Esophagus (tissue), 2 donors: ENCODE measurements around the gene NXPH3. TPM values are rescaled to one million over a fixed set of nuclear protein-coding genes. Genes with fewer than 3 reads are reported as not detected.

ENCODE experiments used
- H3K27ac ChIP-seq, 2 donors: one replicate each; pipeline ENCODE4 v1.5.1; 2013; ENCODE audit warnings: low read depth in 2 of 2, mild to moderate bottlenecking in 2 of 2, inconsistent platforms in 1 of 2, low read length in 1 of 2, moderate library complexity in 1 of 2
- H3K27me3 ChIP-seq, 2 donors: one replicate each; pipeline ENCODE4 v1.6.1; 2013; ENCODE audit warnings: low read length in 2 of 2, control low read depth in 1 of 2, mild to moderate bottlenecking in 1 of 2; ENCODE audit not compliant: insufficient read depth in 2 of 2, control insufficient read depth in 1 of 2
- H3K36me3 ChIP-seq, 2 donors: one replicate each; pipeline ENCODE4 v1.6.1; 2013; ENCODE audit warnings: low read length in 1 of 2; ENCODE audit not compliant: control insufficient read depth in 2 of 2, insufficient read depth in 2 of 2
- H3K4me1 ChIP-seq, 2 donors: one replicate each; pipeline ENCODE4 v1.6.1; 2013; ENCODE audit warnings: low read length in 1 of 2; ENCODE audit not compliant: control insufficient read depth in 2 of 2, insufficient read depth in 2 of 2
- H3K4me3 ChIP-seq, 2 donors: one replicate each; pipeline ENCODE4 v1.5.1; 2013; ENCODE audit warnings: low read length in 2 of 2, mild to moderate bottlenecking in 2 of 2, low read depth in 1 of 2, moderate library complexity in 1 of 2
- H3K9me3 ChIP-seq, 2 donors: one replicate each; pipeline ENCODE4 v1.6.1; 2013; ENCODE audit warnings: mild to moderate bottlenecking in 2 of 2, low read depth in 1 of 2, low read length in 1 of 2, moderate library complexity in 1 of 2; ENCODE audit not compliant: control insufficient read depth in 2 of 2, insufficient read depth in 1 of 2
- WGBS, 2 donors: extraction: QIAGEN DNeasy Blood & Tissue Kit; methylation state at CpG; one replicate each; pipeline ENCODE4 v1.1.7; 2013; 5-methylcytosine and 5-hydroxymethylcytosine counted together
- polyA plus RNA-seq, 2 donors: library from polyadenylated mRNA; stranded (reverse); fragments of 200-250 nt; gene quantifications; one replicate each; pipeline ENCODE4 v1.2.3, GENCODE V29; 2013
- donor health status: healthy with polysubstance abuse.
- donor health status: Bipolar disorder and iron deficiency.

The NXPH3 gene
- polyA plus RNA-seq, 2 donors = 0.69 to 2.2 TPM

GRCh38 chr17:49616601-49617131 lies 41.0 kb downstream of the NXPH3 start:
- no peaks in the 10 kb centered on the region for H3K4me1 ChIP-seq
- peaks cover 10 to 14% of the 10 kb centered on the region in 2 donors for H3K36me3 ChIP-seq
- peak overlapping the region; percentile 59 to 76 for H3K27ac ChIP-seq
- no peaks in the 10 kb centered on the region for H3K9me3 ChIP-seq
- H3K27me3 ChIP-seq = no peaks in the 10 kb centered on the region
- H3K4me3 ChIP-seq = no peak overlapping the region
- WGBS, 2 donors = 31 to 34% methylated on average over 10 of the region's 10 CpGs

DNA sequence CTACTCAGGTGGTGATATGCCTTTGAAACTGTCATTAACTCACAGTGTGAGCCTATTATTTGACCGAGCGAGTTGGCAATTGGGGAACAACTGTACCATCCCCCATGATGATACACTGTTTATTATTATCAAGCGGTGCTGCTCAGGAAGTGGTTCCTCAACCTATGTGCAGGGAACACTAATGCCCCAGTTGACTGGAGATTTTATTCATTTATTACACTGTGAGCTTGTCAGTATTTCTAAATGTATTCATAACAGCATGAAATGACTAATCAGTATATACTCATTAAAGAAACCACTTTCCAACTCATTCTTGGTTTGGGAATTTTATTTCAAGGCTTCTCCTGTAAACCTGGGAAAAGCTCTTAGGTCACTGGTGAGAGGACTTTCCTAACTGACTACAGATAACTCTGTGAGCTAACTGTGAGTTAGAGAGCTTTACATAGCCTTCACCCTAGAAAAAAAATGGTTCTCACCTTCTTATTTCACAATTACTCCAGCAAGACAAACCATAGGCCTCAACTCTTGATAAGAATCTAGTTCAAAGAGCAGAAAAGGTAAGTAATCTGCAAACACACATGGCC lies 42.4 kb downstream of the NXPH3 start:
- peak overlapping the region in 1 of 2 donors; percentile 21 for H3K27ac ChIP-seq
- H3K27me3 ChIP-seq = no peaks in the 10 kb centered on the region
- H3K4me3 ChIP-seq = no peak overlapping the region
- no peaks in the 10 kb centered on the region for H3K9me3 ChIP-seq
- peaks cover 10 to 14% of the 10 kb centered on the region in 2 donors for H3K36me3 ChIP-seq
- no peaks in the 10 kb centered on the region for H3K4me1 ChIP-seq
- 73 to 78% methylated on average over 3 of the region's 3 CpGs for WGBS, 2 donors

DNA sequence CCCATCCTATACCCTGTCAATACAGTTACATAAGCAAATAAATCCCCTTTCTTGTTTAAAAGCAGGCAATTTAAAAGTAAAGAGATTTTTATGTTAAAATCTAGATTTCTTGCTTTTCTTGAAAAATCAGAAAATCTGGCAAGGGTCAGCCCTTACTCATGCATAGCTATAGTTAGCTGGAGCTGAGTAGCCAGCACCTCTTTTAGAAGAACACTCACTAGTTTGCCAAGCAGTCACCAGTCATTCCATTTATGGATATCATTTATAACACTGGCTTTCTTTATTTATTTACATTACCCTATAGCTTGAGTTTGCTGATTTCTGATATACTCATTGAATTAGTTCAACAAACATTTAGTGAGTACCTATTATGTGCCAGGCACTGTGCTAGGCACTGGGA lies 45.7 kb downstream of the NXPH3 start:
- Histone ChIP-seq H3K27ac (no peak overlapping the region), H3K27me3 (no peaks in the 10 kb centered on the region), H3K4me3 (no peak overlapping the region), H3K9me3 (no peaks in the 10 kb centered on the region), H3K4me1 (no peaks in the 10 kb centered on the region), H3K36me3 (peaks cover 8 to 10% of the 10 kb centered on the region in 2 donors)

DNA sequence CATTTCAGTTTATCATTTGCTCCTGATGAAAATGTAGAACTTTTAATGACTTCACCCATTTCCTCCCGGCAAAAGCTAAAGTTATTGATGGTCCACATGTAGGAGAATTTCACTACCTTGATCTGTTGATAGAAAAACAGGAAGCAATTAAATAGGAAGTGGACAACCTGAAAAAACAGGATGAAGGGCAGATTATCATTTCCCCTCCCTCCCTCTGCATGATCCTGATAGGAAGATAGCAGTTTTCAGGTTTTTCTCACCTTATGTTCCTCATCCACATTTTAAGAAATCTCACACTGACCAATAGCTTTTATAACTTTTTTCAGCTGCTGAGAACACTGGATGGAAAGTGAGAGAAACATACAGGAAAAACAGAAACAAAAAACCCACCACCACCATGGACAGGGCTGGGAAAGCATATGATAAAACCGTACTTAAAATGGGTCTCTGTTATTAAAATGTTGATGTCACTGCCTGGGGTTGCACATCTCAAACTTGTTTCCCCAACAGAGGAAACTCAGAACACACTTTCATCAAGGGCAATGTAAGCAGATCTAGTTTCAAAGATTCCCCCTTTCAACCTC lies 46.4 kb downstream of the NXPH3 start:
- Histone ChIP-seq H3K4me3 (no peak overlapping the region), H3K27ac (no peak overlapping the region), H3K9me3 (no peaks in the 10 kb centered on the region), H3K27me3 (no peaks in the 10 kb centered on the region), H3K36me3 (peaks cover 8 to 10% of the 10 kb centered on the region in 2 donors), H3K4me1 (no peaks in the 10 kb centered on the region)
- 68 to 80% methylated on average over 2 of the region's 2 CpGs for WGBS, 2 donors

- WGBS, 2 donors = 40 to 60% methylated on average over 3 of the region's 3 CpGs
- no peaks in the 10 kb centered on the region for H3K4me1 ChIP-seq
- H3K27me3 ChIP-seq = no peaks in the 10 kb centered on the region
- no peak overlapping the region for H3K4me3 ChIP-seq
- H3K36me3 ChIP-seq = no peaks in the 10 kb centered on the region
- H3K9me3 ChIP-seq = no peaks in the 10 kb centered on the region
- H3K27ac ChIP-seq = no peak overlapping the region
These were observed 49.2 kb downstream of the NXPH3 start for GRCh38 chr17:49624896-49625295.

GRCh38 chr17:49629447-49629846 lies 53.8 kb downstream of the NXPH3 start:
- H3K36me3 ChIP-seq = peaks cover 0 to 2% of the 10 kb centered on the region in 2 donors
- no peaks in the 10 kb centered on the region for H3K27me3 ChIP-seq
- H3K4me3 ChIP-seq = no peak overlapping the region
- H3K27ac ChIP-seq = no peak overlapping the region
- H3K9me3 ChIP-seq = no peaks in the 10 kb centered on the region
- no peaks in the 10 kb centered on the region for H3K4me1 ChIP-seq

GRCh38 chr17:49630113-49630900 lies 54.6 kb downstream of the NXPH3 start:
- no peak overlapping the region for H3K27ac ChIP-seq
- no peaks in the 10 kb centered on the region for H3K4me1 ChIP-seq

GRCh38 chr17:49631496-49631895 lies 55.8 kb downstream of the NXPH3 start:
- no peaks in the 10 kb centered on the region for H3K9me3 ChIP-seq
- 82 to 91% methylated on average over 1 of the region's 1 CpG for WGBS, 2 donors
- peaks cover 0 to 2% of the 10 kb centered on the region in 2 donors for H3K36me3 ChIP-seq
- H3K27ac ChIP-seq = no peak overlapping the region
- H3K4me1 ChIP-seq = no peaks in the 10 kb centered on the region
- no peak overlapping the region for H3K4me3 ChIP-seq
- no peaks in the 10 kb centered on the region for H3K27me3 ChIP-seq

More at GRCh38 chr17:49630113-49630900, 54.6 kb downstream of the NXPH3 start:
- Histone ChIP-seq H3K27me3 (no peaks in the 10 kb centered on the region), H3K4me3 (no peak overlapping the region), H3K9me3 (no peaks in the 10 kb centered on the region), H3K36me3 (peaks cover 0 to 2% of the 10 kb centered on the region in 2 donors)
- 66 to 73% methylated on average over 6 of the region's 6 CpGs for WGBS, 2 donors
